ENCODE data around the gene GPR15.

GRCh38 chr3:98534734-98535133 is 3.0 kb downstream of the GPR15 start:
- no peak for TF ChIP-seq CTCF (IDR thresholded peaks at IDR 0.05; ENCODE audit: low read depth, low read length, poor library complexity, severe bottlenecking)
- TF ChIP-seq EZH2phosphoT487 (IDR thresholded peaks at IDR 0.05; ENCODE audit: borderline replicate concordance, low read length) = no peak

Measured in DOHH2 (cell line).